NCI-H1048 (cell line): ENCODE data around the gene CACNG5.

Experiments
- DNase-seq: peaks from one replicate; lab custom pipeline; 2025; lab: John Stamatoyannopoulos, UW

CACNG5 gene

GRCh38 chr17:66834919-66835454, at the start of gene CACNG5:
Gene CACNG5 (plus strand): TSS chr17:66835117. CDS start chr17:66877333, 42,216 bp downstream.
- DNase-seq: no peak

- no peak for DNase-seq
Observed at GRCh38 chr17:66786107-66786506, 48.8 kb upstream of the CACNG5 start.

DNA sequence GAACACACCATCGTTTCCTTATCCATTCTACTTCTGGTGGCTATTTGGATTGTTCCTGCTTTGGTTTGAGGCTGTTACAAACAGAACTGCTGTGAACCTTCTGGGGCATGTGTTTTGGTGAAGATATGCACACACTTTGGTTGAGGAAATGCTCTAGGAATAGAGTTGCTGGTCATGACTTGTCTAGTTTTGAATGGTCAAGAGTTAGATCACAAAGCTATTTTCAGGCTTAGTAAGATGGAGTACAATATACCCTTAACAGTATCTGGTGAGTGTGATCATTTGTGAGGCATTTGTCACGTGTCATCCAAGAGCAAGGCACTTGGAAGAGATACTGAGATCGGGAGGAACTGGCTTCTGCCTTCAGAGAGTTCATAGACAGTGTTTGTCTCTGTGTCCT, 47.0 kb upstream of the CACNG5 start:
- no peak for DNase-seq

DNA sequence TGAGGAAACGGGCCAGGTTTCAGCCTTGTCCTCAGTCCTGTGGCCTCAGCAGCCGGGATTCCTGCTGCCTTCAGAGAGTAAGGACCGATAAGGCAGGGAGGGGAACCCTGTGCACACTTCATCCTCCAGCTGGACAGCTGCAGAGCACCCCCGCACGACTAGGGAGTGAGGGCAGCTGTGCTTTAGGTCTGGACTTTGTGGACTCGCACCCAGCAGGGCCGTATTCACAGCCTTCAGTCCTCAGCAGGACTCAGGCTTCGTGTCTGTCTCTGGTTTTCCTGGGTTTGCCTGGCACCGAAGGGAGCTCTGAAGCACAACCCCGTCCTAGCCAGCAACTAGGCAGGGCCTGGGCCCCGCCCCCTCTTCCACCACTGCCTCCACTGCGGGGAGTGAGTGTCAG, 45.8 kb upstream of the CACNG5 start:
- DNase-seq: no peak

DNA sequence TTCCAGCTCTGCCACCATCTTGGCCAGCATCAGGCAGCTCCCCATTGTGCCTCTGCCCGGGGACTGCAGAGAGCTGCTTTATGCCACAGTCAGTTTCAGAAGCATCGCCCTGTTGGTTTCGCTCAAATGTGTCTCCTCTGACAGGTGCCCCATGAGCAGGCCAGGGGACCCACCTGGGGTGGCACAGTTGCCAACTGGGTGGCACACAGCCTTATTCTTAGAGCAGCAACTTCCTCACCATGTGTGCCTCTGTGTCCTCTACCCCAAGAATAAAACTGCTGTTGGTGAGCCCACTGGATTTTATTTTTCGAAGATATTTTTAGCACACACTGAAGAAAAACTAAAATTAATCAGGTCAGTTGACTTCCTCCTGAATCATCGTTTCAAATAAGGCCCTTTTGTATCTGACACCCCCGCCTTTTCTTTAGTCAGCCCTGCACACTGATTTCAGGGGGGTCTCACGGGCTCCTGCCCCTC, 44.9 kb upstream of the CACNG5 start:
- no peak for DNase-seq

DNA sequence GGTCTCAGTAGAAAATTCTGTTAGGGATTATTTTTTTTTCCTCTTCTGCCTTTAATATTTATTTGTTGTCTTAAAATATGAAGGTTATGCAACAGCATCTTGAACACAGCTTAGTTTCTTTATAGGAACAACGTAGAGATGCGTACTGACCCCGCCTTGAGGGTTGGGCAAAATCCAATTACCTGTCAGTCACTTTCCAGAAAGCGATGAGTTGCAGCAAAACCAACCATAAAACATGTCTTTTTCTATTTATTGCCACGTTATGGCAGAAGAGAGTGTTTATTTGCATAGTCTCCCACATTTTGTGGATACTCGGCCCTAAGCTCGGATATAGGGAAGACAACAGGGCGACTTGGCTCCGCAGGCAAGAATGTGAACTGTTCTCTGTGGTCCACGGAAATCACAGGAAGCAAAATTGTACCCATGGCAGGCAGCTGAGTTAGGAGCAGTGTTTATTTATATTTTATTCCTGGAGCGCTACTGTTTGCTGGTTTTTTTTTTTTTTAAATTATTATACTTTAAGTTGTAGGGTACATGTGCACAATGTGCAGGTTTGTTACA, 44.3 kb upstream of the CACNG5 start:
- no peak for DNase-seq

DNA sequence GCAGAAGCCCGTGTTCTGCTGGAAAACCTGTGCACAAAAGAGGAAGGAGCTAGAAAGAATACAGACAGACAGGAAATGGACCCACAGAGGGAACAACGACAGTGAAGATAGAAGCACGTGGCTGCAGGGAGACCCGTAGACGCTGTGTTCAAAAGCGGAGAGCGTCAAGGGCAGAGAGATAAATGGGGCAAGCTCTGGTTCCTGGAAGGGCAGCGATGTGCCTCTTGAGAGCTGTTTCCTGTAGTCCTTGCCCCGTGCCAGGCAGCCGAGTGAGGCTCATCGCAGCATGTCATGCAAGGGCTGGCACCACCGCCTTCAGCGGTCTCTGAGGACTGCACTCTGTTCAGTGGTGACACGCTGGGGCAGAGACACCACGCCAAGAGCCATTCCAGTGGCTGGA, 43.6 kb upstream of the CACNG5 start:
- no peak for DNase-seq

- DNase-seq: no peak
Observed at GRCh38 chr17:66793814-66794213, 41.1 kb upstream of the CACNG5 start.

- no peak for DNase-seq
Observed at GRCh38 chr17:66795486-66795885, 39.4 kb upstream of the CACNG5 start.

DNA sequence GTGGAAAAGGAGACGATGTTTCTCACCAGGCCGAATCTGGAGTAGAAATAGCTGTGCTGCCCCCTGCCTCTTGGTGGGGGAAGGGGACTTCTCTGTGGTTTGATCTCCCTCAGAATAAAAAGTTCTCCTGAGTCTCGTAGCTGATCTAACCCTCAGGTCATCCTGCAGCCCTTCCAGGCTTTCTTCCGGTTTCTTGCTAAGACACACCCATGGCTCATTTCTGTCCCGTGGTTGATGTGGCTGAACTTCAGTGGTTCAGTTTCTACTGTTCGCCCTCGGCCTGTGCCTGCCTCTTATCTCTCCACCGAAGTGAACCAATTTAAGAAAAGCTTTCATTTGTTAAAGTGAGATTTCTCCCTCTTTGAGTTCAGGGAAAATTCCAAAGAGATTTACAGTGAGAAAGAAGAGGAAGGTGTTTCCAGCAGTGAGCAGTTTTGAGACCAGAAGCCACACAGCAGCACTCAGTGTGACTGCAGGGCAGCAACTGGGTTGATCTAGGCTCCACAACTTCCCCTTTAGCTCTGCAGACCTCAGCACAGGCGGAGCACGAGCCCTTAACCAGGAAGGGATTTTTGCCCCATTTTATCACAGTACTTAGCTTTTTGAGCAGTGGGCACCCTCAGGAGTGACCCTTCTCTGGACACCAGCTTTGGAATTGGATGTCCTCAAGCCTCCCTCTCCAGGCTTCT, 34.9 kb upstream of the CACNG5 start:
- no peak for DNase-seq

GRCh38 chr17:66803474-66803951, 31.4 kb upstream of the CACNG5 start:
- DNase-seq: no peak

GRCh38 chr17:66805567-66805966, 29.4 kb upstream of the CACNG5 start:
- DNase-seq: no peak

GRCh38 chr17:66807182-66807581, 27.7 kb upstream of the CACNG5 start:
- no peak for DNase-seq

- DNase-seq: no peak
Observed at GRCh38 chr17:66809408-66809807, 25.5 kb upstream of the CACNG5 start.

- no peak for DNase-seq
Observed at GRCh38 chr17:66810951-66811682, 23.8 kb upstream of the CACNG5 start.

- DNase-seq: no peak
Observed at GRCh38 chr17:66811683-66812054, 23.2 kb upstream of the CACNG5 start.

DNA sequence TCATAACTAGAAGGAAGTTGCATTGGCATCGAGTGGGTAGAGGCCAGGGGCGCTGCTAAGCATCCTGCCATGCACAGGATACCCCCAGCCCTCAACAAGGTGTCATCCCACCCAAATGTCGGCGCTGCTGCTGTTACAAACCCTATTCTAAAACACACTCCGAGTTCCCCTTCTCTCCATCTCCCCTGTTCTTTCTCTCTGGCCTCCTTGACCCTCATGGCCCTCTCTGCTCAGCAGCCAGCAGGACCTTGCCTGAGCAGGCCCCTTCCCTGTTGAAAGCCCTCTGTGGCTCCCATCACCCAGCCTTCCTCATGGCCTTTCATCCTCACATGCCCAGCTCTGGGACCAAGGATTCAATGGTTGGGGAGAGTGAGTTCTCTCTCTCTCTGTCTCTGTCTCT, 22.3 kb upstream of the CACNG5 start:
- no peak for DNase-seq

DNA sequence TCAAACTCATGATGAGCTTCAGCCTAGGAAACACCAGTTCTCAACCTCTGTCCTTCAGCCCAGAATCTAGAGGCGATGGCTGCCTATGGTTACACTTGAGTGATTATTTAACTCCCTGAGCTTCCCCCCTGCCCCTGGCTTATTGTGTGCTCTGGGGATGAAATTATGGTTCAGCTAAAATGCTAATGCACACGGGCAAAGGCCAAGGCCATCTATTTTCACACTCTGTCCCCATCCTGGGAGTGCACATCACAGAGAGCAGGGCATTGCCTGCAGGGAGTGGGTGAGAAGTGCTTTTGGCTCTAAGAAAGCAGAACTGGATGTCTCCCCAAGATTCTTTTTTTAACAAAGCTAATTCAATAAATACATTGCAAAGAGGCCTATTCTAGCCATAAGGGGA, 21.6 kb upstream of the CACNG5 start:
- DNase-seq: no peak

GRCh38 chr17:66814026-66814425, 20.9 kb upstream of the CACNG5 start:
- no peak for DNase-seq

GRCh38 chr17:66814570-66814969, 20.3 kb upstream of the CACNG5 start:
- no peak for DNase-seq

DNA sequence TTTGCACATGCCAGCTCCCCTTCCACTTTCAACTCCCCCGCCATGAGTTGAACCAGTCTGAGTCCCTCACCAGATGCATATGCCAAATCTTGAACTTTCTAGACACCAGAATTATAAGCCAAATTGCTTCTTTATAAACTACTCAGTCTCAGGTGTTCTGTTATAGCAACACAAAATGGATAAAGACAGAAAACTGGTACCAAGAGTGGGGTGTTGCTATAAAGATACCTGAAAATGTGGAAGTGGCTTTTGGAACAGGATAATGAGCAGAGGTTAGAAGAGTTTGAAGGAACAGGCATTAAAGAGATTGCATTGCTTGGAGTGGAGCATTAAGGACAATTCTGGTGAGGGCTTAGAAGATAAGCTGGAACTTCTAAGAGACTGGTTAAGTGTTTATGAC, 17.2 kb upstream of the CACNG5 start:
- no peak for DNase-seq

GRCh38 chr17:66819466-66819865, 15.5 kb upstream of the CACNG5 start:
- no peak for DNase-seq

DNA sequence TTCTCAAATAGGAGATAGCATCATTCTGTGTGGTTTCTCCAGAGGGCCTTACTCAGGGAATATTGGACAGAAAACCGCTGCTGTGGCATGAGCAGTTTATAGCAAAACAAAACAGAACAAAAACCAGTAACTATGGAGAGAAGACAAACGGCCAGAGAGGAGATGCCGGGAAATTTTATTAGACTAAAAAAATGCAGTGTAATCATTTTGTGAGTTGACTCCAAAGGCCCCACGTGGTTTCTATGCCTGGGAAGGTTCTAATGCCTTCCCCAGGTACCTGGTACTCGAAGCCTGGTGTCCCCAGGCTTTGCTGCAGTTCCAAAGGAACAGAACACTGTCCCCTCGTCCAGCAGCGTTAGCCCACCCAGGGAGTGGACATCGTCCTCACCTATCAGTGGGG, 12.9 kb upstream of the CACNG5 start:
- DNase-seq: no peak
